HS-27A (cell line): ENCODE data around the gene ISG15.
"Not testable (repeated sequence)": the region's sequence is repeated elsewhere in the genome, so short reads cannot be mapped to it uniquely, and the experiment has no call there.

ENCODE experiments used
- DNase-seq: peaks from one replicate; pipeline ENCODE4 v3.0.0-alpha.2; 2012; ENCODE audit warnings: low read depth, missing footprints

Gene ISG15

DNA sequence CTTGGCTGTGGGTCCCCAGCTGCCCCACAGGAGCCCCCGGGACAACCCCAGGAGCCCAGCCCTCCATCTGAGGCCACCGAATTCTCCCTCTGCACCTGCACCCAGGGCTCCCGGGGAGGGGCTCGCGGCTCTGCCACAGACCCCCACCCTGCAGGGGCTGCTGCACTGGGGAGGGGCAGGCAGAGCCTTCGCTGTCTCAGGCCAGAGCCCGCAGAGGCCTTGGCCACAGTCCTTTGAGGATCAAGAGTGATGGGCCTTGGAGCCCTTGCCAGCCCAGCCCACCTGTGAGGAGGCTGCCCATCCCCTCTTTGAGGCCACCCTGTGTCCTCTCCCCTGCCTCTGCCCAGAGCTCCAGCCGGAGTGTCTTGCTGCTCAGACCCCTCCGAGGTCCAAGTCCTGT, 37.9 kb upstream of the ISG15 start:
- no peak for DNase-seq

DNA sequence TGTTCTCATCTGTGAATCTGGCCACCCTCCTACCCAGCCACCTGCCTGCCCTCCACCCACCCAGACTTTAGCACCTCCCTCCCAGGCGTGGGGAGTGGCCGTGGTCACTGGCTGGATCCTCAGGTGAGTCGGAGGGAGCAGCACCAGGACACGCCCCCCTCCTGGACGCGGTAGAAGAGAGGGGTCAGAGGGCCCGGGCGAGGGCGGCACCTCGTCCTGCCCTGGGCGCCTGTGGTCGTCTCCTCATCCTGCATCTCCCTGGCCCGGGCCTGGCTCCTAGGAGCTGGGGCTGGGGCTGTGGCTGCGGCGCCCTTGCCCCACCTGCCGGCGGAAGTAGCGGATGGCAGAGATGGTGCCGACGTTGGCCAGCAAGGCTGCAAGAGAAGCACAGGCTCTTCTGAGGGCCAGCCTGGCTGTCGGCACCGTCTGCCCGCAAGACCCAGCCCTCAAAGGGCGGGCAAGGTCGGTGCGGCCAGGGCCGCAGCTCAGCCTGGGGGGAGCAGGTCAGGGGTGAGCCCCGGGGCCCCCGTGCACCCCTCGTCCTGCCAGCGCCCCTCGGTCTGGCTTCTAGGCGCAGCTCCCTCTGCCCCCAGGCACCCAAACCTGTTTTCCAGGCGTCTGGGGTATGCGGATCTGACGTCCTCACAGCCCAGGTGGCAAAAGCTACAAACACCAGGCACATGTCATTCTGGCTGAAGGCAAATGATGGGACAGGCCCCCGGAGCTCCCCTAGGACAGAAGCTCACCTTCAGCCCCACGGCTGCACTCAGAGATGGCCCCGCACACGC, 37.2 kb upstream of the ISG15 start:
- DNase-seq, result no peak

DNA sequence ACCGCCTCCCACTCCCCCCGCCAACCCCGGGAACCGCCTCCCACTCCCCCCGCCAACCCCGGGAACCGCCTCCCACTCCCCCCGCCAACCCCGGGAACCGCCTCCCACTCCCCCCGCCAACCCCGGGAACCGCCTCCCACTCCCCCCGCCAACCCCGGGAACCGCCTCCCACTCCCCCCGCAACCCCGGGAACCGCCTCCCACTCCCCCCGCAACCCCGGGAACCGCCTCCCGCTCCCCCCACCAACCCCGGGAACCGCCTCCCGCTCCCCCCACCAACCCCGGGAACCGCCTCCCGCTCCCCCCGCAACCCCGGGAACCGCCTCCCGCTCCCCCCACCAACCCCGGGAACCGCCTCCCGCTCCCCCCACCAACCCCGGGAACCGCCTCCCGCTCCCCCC, 36.5 kb upstream of the ISG15 start:
- not testable (repeated sequence) for DNase-seq

DNA sequence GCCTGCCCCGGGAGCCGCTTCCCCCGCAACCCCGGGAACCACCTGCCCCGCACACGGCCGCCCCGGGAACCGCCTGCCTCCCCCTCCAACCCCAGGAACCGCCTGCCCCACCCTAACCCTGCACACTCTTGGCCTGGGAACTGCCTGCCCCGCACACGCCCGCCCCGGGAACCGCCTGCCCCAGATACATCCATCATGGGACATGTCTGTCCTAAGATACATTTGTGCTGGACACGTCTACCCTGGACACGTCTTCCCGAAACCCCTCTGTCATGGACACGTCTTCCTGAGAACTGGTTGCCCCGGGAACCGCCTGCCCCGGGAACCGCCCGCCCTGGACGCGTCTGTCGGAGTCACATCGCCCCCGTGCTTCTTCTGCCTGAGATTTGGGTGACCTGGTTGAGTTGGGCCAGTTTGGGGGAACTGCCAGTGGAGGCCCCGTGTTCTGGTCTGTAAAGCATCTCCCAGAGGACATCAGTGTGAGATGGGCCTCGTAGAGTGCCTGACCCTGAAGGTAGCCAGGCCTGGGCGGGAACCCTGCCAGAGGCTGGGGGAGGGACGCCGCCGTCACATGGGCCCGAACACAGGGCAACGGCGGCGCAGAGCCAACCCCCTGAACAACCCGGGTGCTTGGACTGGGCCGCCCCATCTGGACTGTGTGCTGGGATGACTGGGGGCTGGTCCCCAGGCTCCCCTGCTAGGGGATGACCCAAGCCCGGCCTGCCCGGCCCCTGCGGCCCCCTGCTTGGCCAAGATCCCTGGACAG, 35.0 kb upstream of the ISG15 start:
- DNase-seq, result no peak

DNA sequence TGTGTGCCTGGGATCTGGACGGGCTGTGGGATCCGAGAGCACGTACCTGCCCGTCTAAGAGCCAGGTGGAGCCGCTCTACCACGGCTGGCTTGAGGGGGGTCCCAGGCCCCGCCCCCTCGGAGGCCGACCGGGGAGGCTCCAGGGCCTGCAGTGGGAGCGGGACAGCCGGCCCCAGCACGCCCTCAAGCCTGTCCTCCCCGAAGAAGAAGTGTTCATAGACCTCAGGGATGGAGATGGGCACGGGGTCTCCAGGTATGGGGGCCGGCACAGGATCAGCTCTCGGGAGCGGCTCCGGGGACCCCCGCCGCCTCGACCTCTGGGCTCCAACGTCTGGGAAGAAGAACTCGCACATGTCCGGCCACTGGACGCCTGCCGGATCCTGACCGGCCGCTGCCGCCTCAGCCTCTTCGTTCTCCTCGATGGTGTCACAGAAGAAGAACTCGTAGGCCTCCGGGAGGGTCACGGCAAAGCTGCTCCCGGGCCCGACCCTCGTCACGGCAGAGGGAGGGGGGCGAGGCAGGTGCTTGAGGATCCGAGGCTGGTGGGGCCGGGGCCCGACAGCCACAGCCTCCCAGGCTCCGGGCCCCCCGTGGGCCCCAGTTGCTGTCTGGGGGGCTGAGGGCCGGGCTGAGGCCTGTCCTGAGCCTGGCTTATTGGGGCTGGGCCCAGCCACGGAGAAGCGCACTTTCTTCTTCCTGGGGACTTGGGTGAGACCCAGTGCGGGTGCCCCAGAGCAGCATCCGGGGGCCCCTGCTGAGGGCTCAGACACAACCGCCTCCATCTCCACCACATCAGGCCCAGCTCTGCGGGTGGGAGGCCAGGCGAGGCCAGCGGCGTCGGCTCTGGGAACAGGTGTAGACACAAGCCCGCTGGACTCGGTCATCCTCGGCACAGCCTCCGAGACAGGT, 34.2 kb upstream of the ISG15 start:
- no peak for DNase-seq

DNA sequence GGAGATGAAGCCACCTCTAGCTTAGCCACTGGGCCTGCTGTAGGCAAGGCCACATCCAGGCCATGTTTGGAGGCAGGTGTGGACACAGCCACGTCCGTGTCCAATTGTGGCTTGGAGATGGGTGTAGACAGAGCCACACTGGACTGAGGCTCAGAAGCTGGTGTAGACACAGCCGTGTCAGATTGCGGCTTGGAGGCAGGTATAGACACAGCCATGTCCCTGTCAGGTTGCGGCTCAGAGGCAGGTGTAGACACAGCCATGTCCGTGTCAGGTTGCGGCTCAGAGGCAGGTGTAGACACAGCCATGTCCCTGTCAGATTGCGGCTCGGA, 33.6 kb upstream of the ISG15 start:
- DNase-seq, result no peak

DNA sequence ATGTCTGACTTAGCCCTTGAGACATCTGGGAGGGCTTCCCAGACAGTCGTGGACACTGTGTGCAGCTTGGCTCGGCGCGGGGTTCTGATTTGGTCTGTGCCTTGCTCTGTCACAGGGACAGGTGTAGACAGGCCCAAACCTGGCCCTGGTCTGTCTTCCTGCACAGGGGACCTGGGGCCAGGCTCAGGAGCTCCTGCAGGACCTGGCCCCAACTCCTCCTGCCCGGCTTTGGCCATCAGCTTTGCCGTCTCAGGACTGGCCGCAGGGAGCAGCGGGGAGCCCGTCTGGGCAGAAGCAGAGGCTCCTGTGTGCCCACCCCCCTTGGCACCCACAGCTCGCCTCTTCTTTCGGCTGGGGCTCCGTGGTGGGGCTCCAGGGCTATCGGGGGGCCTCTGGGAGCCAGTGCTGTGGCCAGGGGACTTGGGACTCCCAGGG, 33.1 kb upstream of the ISG15 start:
- no peak for DNase-seq

DNA sequence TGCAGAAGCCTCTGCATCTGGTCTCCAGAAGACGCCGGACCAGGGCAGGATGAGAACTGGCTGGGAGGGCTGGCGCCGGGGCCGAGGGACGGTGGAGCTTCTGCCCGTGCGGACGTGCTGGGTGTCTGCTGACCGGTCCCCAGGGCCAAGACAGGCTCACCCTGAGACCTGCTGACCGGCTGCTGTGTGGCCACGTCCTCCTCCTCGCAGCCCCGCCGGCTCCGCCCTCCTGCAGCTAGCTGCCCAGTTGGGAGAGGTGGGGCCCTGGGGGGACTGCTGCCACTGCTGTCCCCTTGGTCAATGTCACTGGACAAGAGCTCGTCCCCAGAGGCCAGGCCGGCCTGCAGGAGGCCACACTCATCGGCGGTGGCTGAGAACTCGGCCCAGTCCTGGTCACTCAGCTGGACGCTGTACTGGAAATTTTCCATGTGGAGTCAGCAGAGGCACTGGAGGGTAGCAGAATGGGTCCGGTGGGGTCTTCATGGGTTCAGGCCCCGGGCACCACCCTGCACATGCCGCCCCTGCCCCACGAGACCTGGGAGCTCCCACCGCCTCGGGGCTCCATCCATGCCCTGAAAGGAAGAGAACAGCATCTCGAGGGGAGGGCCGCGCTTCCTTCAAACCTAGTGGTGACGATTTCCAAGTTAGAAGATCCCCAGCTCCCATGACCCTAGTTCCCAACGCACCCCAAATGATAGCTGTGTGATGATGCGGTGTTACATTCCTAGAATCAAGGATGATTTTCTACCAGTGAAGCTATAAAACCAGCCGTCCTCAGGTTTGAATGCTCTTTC, 32.5 kb upstream of the ISG15 start:
- DNase-seq, result no peak

DNA sequence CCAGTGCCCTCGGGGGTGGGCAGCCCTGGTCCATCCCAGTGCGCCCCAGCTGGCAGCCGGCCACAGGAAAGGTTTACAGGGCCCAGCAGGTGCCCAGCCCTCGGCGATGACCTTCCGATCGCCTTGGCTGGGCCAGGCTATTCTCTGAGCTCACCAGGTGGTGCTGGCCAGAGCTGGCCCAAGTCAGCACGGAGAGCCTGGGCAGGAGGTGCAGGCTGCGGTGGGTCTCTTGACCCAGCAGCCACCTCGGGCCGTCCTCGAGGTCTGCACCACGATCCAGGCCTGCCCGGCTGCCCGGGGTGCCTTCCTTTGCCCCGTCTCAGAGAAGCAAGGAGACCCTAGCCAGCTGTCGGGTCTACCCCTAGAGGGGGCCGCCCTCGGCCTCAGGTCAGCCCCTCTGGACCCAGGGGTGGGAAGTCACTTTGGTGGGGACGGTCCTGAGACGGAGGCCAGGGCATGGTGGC, 31.8 kb upstream of the ISG15 start:
- no peak for DNase-seq

DNA sequence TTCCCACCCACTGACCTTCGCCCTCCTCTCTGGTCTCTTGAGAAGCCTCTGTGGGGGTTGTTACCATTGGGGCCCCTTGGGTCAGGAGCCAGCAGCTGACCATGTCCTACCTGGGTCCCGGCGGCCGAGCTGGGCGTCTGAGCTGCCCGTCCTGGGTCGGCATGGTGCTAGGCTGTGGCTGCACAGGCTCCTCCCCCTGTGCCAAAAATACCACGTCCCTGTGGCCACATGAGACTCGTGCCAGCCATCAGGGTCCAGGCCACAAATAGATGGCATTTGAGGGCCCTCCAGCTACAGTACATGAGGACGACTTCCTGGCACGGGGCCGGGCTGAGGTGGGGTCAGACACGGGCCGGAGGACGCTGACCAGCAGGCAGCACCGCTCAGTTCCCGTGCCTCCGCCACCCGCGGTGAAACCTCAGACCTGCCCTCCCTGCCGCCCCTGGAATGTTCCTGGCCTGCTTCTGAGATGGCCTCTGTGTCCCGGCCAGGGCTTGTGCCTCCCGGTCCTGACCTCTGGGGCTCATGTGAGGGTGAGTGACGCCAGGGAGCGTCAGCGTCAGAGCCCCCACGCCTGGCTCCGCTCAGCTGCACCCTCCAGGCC, 31.2 kb upstream of the ISG15 start, which contains the start of gene PERM1:
Gene PERM1, minus strand, starts transcription at position 139 of the 604 bp plus-strand sequence. CDS start 1,064 bp downstream, outside the sequence.
- no peak for DNase-seq

DNA sequence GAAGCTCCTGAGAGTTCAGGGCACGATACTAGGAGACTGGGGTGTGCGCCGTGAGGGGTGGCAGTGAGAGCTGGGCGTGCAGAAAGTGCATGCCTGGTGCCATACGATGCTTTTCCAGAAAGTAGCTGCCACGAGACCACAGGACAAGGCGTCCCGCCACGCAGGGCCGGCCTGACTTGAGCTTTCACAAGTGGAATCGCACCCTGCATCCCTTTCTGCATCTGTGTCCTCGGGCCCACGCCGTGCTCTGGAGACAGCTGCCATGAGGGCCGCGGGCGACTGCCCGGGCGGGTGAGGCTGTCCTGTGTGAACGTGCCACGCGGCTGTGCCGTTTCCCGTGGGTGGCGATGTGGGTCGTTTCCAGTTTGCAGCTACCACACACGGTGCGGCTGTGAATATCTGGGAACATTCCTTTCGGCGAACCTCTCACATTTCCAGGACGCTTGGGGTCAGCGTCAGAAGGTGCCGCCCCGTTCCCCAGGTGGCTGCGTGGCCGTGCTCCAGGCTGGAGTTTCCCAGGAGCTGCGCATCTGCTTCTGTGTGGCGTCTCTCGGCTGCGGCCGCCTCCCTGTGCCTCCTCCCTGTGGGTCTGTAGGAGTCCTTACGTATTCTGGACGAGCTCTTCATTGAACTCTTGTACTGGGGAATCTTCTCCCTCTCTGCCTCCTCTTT, 30.4 kb upstream of the ISG15 start:
- DNase-seq, result no peak

DNA sequence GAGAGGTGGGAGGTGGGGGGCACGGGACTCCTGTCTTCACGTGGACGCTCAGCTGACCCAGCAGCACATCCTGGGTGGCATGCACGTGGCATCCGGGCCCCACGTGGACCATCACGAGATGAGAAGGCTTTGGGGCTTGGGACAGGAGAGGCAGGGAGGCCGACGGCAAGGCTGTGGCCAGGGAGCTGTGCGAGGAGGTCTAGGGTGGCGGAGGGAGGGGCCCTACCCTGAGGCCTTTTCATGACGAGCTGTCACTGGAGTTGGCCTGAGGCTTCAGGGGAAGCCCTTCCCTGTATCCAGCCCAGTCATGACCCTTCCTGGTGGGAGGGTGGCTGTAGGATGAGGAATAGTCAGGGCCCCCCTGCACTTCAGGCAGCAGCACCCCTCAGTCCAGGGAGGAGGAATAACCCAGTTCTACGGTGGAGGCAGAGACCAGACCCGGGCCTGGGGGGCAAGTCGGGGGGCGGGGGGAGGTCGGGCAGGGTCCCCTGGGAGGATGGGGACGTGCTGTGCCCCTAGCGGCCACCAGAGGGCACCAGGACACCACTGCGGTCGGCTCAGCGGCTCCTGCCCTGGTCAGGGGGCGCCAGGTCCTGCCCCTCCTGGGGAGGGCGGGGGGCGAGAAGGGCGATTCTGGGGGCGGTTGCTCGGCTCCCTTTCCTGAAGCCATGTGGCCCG, 29.4 kb upstream of the ISG15 start:
- no peak for DNase-seq

DNA sequence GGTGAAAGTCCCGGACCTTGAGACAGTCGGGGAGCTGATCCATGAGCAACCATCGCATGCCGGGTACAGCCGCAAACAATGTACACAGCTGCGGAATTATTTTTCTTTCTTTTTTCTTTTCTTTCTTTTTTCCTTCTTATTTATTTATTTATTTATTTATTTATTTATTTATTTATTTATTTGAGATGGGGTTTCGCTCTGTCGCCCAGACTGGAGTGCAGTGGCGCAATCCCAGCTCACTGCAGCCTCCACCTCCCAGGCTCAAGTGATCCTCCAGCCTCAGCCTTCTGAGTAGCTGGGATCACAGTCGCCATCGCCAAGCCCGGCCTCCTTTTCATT, 28.9 kb upstream of the ISG15 start:
- DNase-seq, result no peak

DNA sequence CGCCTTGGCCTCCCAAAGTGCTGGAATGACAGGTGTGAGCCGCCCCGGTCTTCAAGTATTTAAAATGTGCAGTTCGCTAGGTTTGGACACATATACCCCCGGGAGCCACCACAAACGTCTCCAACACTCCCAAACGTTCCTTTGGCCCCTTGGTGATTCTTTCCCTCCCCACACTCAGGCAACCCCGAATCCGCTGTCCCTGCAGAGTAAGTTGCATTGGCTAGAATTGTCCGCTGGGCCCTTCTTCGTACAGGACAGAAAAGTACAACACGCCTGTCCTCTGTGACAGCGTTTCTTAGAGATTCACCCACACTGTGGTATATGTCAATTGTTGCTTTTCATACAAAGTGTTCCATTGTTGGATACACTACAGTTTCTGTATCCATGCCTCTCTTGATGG, 28.2 kb upstream of the ISG15 start:
- no peak for DNase-seq

DNA sequence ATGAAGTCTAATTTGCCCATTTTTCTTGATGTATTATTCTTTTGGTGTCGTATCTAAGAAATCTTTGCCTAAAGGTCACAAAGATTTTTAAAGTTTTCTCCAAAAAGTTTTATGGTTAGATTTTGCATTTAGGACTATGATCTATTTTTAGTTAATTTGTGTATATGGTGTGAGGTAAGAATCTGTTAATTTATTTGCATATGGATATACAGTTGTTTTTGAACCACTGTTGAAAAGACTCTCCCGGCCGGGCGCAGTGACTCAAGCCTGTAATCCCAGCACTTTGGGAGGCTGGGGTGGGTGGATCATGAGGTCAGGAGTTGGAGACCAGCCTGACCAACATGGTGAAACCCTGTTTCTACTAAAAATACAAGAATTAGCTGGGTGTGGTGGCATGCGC, 25.2 kb upstream of the ISG15 start:
- not testable (repeated sequence) for DNase-seq

DNA sequence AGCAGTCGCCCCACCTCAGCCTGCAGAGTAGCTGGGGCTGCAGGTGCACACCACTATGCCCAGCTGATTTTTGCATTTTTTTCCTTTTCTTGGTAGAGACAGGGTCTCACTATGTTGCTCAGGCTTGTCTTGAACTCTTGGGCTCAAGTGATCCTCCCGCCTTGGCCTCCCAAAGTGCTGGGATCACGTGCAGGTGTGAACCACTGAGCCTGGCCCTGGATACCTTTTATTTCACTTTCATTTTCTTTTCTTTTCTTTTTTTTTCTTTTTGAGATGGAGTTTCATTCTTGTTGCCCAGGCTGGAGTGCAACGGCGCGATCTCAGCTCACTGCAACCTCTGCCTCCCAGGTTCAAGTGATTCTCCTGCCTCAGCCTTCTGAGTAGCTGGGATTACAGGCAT, 22.0 kb upstream of the ISG15 start:
- DNase-seq, result not testable (repeated sequence)

DNA sequence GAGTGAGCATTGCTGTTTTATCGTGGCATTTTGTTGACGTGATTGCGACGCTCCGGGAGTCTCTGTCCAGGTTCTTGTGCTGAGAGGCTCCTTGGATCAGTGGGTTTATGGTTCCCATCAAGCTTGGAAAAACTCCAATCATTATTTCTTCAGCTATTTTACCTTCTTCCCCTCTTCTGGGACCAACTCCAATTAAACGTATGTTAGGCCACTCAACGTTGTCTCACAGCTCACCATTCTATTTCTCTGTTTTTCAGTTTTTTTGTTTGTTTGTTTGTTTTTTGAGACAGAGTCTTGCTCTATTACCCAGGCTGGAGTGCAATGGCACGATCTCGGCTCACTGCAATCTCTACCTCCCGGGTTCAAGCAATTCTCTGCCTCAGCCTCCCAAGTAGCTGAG, 21.4 kb upstream of the ISG15 start:
- no peak for DNase-seq

DNA sequence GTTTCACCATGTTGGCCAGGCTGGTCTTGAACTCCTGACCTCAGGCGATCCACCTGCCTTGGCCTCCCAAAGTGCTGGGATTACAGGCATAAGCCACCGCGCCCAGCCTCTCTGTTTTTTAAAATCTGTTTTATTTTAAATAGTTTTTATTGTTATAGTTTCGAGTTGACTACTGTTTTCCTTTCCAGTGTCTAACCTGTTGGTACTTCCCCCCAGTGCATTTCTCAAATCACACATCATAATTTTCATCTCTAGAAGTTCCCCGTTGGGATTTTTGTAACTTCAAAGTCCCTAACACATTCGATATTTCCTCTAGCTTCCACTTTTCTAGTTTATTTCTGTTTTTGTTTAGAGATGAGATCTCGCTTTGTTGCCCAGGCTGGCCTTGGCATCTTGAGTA, 20.9 kb upstream of the ISG15 start:
- no peak for DNase-seq

DNA sequence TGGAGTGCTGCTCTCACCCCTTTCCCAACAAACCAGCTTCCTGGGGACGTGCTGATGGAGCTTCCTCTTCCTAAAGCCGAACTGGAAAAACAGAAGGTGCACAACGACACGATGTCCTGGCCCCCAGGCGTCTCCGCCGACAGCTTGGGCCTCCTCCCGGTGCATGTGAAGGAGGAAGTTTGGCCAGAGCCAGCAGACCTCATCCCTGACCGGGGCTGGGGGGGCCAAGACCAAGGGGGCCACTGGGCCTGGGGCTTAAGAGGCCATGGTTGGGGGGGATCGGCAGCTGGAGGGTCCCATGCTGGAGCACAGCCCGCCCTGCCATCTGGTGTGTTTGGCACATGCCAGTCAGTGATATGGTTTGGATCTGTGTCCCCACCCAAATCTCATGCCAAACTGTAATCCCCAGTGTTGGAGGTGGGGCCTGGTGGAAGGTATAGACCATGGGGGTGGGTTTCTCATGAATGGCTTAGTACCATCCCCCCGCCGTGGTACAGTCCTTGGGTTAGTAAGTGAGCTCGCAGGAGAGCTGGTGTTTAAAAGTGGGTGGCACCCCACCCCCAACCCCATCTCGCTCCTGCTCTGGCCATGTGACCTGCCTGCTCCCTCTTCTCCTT, 19.8 kb upstream of the ISG15 start:
- no peak for DNase-seq

DNA sequence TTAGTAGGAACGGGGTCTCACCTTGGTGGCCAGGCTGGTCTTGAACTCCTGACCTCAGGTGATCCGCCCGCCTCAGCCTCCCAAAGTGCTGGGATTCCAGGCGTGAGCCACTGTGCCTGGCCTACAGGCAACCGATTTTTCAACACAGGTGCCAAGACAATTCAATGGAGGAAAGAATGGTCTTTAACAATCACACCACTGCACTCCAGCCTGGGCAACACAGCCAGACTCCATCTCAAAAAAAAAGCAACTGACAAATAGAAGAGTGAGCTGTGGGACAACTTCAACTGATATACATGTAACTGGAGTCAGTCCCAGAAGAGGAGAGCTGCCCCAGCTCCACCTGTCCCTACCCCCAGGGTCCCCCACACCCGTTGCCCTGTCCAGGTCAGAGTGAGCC, 18.8 kb upstream of the ISG15 start:
- not testable (repeated sequence) for DNase-seq
